ENCODE results near the gene TRAF2.

Gene TRAF2

DNA sequence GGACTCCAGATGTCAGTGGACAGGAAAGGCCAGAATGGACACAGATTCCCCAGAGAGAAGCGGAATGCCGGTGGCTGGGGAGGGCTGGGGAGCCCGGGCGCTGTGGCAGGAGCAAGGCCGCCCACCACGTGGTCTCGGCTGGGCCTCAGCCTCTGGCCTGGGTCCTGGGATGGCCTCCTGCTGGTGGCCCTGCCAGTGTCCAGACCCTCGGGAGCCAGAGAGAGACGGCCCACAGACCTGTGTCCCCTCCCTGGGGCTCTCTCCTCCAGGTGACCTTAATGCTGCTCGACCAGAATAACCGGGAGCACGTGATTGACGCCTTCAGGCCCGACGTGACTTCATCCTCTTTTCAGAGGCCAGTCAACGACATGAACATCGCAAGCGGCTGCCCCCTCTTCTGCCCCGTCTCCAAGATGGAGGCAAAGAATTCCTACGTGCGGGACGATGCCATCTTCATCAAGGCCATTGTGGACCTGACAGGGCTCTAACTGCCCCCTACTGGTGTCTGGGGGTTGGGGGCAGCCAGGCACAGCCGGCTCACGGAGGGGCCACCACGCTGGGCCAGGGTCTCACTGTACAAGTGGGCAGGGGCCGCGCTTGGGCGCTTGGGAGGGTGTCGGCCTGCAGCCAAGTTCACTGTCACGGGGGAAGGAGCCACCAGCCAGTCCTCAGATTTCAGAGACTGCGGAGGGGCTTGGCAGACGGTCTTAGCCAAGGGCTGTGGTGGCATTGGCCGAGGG lies 39.3 kb downstream of the TRAF2 start:
- no peak overlapping the region for H3K27ac ChIP-seq (ENCODE audit: low read length)
- peaks cover 13 to 33% of the 10 kb centered on the region in 2 donors for H3K36me3 ChIP-seq (ENCODE audit: control insufficient read depth in 1 of 2, insufficient read depth in 2 of 2, low read length in 2 of 2)

DNA sequence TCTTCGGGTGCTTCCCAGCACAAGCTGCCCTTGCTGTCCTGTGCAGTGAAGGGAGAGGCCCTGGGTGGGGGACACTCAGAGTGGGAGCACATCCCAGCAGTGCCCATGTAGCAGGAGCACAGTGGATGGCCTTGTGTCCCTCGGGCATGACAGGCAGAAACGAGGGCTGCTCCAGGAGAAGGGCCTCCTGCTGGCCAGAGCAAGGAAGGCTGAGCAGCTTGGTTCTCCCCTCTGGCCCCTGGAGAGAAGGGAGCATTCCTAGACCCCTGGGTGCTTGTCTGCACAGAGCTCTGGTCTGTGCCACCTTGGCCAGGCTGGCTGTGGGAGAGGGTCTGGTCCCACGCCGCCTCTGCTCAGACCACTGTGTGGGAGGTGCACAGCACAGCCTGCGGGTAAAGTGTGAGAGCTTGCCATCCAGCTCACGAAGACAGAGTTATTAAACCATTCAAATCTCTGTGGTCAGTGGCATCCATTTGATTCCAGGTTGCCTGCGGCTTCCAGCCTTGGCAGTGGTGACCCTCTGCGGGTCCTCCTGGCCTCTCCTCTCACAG lies 39.9 kb downstream of the TRAF2 start:
- Histone ChIP-seq H3K27ac (ENCODE audit: low read length) (no peak overlapping the region), H3K36me3 (ENCODE audit: control insufficient read depth in 1 of 2, insufficient read depth in 2 of 2, low read length in 2 of 2) (peaks cover 10 to 27% of the 10 kb centered on the region in 2 donors), H3K4me1 (ENCODE audit: control insufficient read depth in 1 of 2, insufficient read depth in 2 of 2, low read length in 2 of 2) (peaks cover 0 to 5% of the 10 kb centered on the region in 2 donors), H3K9me3 (ENCODE audit: control insufficient read depth in 1 of 2, low read length in 2 of 2) (no peaks in the 10 kb centered on the region), H3K27me3 (ENCODE audit: low read depth, low read length) (no peaks in the 10 kb centered on the region), H3K4me3 (ENCODE audit: low read depth in 1 of 2, low read length in 2 of 2) (no peak overlapping the region)

More for the DNA sequence above, 39.3 kb downstream of the TRAF2 start:
- Histone ChIP-seq H3K4me3 (ENCODE audit: low read depth in 1 of 2, low read length in 2 of 2) (no peak overlapping the region), H3K4me1 (ENCODE audit: control insufficient read depth in 1 of 2, insufficient read depth in 2 of 2, low read length in 2 of 2) (peaks cover 0 to 5% of the 10 kb centered on the region in 2 donors), H3K27me3 (ENCODE audit: low read depth, low read length) (no peaks in the 10 kb centered on the region), H3K9me3 (ENCODE audit: control insufficient read depth in 1 of 2, low read length in 2 of 2) (no peaks in the 10 kb centered on the region)

- H3K9me3 ChIP-seq (ENCODE audit: control insufficient read depth in 1 of 2, low read length in 2 of 2): no peaks in the 10 kb centered on the region
- no peak overlapping the region for H3K27ac ChIP-seq (ENCODE audit: low read length)
- H3K27me3 ChIP-seq (ENCODE audit: low read depth, low read length): no peaks in the 10 kb centered on the region
- H3K36me3 ChIP-seq (ENCODE audit: control insufficient read depth in 1 of 2, insufficient read depth in 2 of 2, low read length in 2 of 2): peaks cover 10 to 26% of the 10 kb centered on the region in 2 donors
- H3K4me3 ChIP-seq (ENCODE audit: low read depth in 1 of 2, low read length in 2 of 2): no peak overlapping the region
- peaks cover 0 to 5% of the 10 kb centered on the region in 2 donors for H3K4me1 ChIP-seq (ENCODE audit: control insufficient read depth in 1 of 2, insufficient read depth in 2 of 2, low read length in 2 of 2)
Observed at GRCh38 chr9:136926749-136927148, 40.4 kb downstream of the TRAF2 start.

- Histone ChIP-seq H3K4me1 (ENCODE audit: control insufficient read depth in 1 of 2, insufficient read depth in 2 of 2, low read length in 2 of 2) (no peaks in the 10 kb centered on the region), H3K36me3 (ENCODE audit: control insufficient read depth in 1 of 2, insufficient read depth in 2 of 2, low read length in 2 of 2) (peaks cover 10 to 26% of the 10 kb centered on the region in 2 donors), H3K27me3 (ENCODE audit: low read depth, low read length) (no peaks in the 10 kb centered on the region), H3K27ac (ENCODE audit: low read length) (no peak overlapping the region), H3K9me3 (ENCODE audit: control insufficient read depth in 1 of 2, low read length in 2 of 2) (no peaks in the 10 kb centered on the region), H3K4me3 (ENCODE audit: low read depth in 1 of 2, low read length in 2 of 2) (no peak overlapping the region)
Observed at GRCh38 chr9:136927343-136928271, 41.3 kb downstream of the TRAF2 start.

DNA sequence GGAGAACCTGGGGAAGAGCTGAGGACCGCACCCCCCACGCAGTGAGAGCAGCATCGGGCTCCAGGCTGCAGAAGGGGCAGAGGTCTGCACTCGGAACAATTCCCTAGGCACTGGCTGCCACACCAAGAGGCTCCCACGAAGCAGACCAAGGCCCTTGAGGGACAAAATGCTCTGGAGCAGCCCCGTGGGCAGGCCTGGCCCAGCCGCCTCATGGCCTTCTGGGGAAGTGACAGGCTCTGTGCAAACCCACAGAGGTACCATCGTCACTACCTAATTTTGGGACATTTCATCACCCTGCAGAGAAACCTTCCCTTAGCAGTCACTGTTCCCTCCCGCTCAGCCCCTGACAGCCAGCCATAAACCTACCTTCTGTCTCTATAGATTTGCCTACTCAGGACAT lies 42.3 kb downstream of the TRAF2 start:
- peaks cover 10 to 26% of the 10 kb centered on the region in 2 donors for H3K36me3 ChIP-seq (ENCODE audit: control insufficient read depth in 1 of 2, insufficient read depth in 2 of 2, low read length in 2 of 2)
- H3K4me3 ChIP-seq (ENCODE audit: low read depth in 1 of 2, low read length in 2 of 2): no peak overlapping the region
- H3K27ac ChIP-seq (ENCODE audit: low read length): no peak overlapping the region
- no peaks in the 10 kb centered on the region for H3K9me3 ChIP-seq (ENCODE audit: control insufficient read depth in 1 of 2, low read length in 2 of 2)
- no peaks in the 10 kb centered on the region for H3K27me3 ChIP-seq (ENCODE audit: low read depth, low read length)
- no peaks in the 10 kb centered on the region for H3K4me1 ChIP-seq (ENCODE audit: control insufficient read depth in 1 of 2, insufficient read depth in 2 of 2, low read length in 2 of 2)

- H3K36me3 ChIP-seq (ENCODE audit: control insufficient read depth in 1 of 2, insufficient read depth in 2 of 2, low read length in 2 of 2): peaks cover 10 to 15% of the 10 kb centered on the region in 2 donors
- H3K27ac ChIP-seq (ENCODE audit: low read length): no peak overlapping the region
- H3K4me1 ChIP-seq (ENCODE audit: control insufficient read depth in 1 of 2, insufficient read depth in 2 of 2, low read length in 2 of 2): no peaks in the 10 kb centered on the region
- H3K4me3 ChIP-seq (ENCODE audit: low read depth in 1 of 2, low read length in 2 of 2): no peak overlapping the region
- no peaks in the 10 kb centered on the region for H3K27me3 ChIP-seq (ENCODE audit: low read depth, low read length)
- H3K9me3 ChIP-seq (ENCODE audit: control insufficient read depth in 1 of 2, low read length in 2 of 2): no peaks in the 10 kb centered on the region
Observed at GRCh38 chr9:136930014-136930413, 43.7 kb downstream of the TRAF2 start.

DNA sequence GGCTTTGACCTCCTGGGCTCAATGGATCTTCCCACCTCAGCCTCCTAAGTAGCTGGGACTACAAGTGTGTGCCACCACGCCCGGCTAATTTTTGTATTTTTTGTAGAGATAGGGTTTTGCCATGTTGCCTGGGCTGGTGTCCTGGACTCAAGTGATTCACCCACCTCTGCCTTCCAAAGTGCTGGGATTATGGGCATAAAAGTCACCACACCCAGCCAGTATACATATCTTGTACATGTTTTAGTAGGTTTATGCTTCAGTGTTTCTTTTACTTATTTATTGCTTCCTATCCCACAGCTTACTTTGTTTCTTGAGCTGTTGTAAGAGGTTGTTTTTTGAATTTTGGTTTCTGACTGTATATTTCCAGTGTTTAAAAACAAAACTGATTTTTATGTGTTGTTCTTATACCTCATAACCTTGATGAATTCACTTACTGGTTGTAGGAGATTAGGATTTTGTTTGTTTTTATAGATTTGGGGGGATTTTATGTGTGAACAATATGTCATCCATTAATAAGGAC lies 45.4 kb downstream of the TRAF2 start:
- no peaks in the 10 kb centered on the region for H3K9me3 ChIP-seq (ENCODE audit: control insufficient read depth in 1 of 2, low read length in 2 of 2)
- H3K27ac ChIP-seq (ENCODE audit: low read length): no peak overlapping the region
- H3K4me3 ChIP-seq (ENCODE audit: low read depth in 1 of 2, low read length in 2 of 2): no peak overlapping the region
- peaks cover 2 to 3% of the 10 kb centered on the region in 2 donors for H3K36me3 ChIP-seq (ENCODE audit: control insufficient read depth in 1 of 2, insufficient read depth in 2 of 2, low read length in 2 of 2)
- H3K4me1 ChIP-seq (ENCODE audit: control insufficient read depth in 1 of 2, insufficient read depth in 2 of 2, low read length in 2 of 2): no peaks in the 10 kb centered on the region
- H3K27me3 ChIP-seq (ENCODE audit: low read depth, low read length): no peaks in the 10 kb centered on the region

GRCh38 chr9:136934277-136934676 lies 48.0 kb downstream of the TRAF2 start:
- Histone ChIP-seq H3K27ac (ENCODE audit: low read length) (no peak overlapping the region), H3K36me3 (ENCODE audit: control insufficient read depth in 1 of 2, insufficient read depth in 2 of 2, low read length in 2 of 2) (peaks cover 0 to 10% of the 10 kb centered on the region in 2 donors), H3K4me3 (ENCODE audit: low read depth in 1 of 2, low read length in 2 of 2) (no peak overlapping the region), H3K27me3 (ENCODE audit: low read depth, low read length) (no peaks in the 10 kb centered on the region), H3K9me3 (ENCODE audit: control insufficient read depth in 1 of 2, low read length in 2 of 2) (no peaks in the 10 kb centered on the region), H3K4me1 (ENCODE audit: control insufficient read depth in 1 of 2, insufficient read depth in 2 of 2, low read length in 2 of 2) (no peaks in the 10 kb centered on the region)

DNA sequence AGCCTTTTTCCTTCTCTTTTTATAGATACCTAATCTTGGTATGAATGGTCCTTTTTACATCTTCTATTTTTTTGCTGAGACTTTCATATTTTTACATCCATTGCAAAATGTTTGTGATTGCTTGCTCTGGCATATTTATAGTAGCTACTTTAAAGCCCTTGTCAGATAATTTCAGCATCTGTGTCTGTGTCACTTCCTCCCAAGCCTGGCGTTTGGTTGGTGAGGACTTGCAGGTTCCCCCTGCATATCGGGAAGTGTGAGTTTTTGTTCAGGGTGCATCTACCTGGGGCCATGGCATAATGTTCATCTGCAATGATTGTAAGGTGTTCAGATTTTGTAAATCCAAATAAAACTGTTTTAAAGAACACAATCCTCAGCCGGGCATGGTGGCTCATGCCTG lies 49.3 kb downstream of the TRAF2 start:
- Histone ChIP-seq H3K36me3 (ENCODE audit: control insufficient read depth in 1 of 2, insufficient read depth in 2 of 2, low read length in 2 of 2) (peaks cover 6 to 24% of the 10 kb centered on the region in 2 donors), H3K27me3 (ENCODE audit: low read depth, low read length) (no peaks in the 10 kb centered on the region), H3K27ac (ENCODE audit: low read length) (no peak overlapping the region), H3K4me1 (ENCODE audit: control insufficient read depth in 1 of 2, insufficient read depth in 2 of 2, low read length in 2 of 2) (no peaks in the 10 kb centered on the region), H3K9me3 (ENCODE audit: control insufficient read depth in 1 of 2, low read length in 2 of 2) (no peaks in the 10 kb centered on the region), H3K4me3 (ENCODE audit: low read depth in 1 of 2, low read length in 2 of 2) (no peak overlapping the region)

DNA sequence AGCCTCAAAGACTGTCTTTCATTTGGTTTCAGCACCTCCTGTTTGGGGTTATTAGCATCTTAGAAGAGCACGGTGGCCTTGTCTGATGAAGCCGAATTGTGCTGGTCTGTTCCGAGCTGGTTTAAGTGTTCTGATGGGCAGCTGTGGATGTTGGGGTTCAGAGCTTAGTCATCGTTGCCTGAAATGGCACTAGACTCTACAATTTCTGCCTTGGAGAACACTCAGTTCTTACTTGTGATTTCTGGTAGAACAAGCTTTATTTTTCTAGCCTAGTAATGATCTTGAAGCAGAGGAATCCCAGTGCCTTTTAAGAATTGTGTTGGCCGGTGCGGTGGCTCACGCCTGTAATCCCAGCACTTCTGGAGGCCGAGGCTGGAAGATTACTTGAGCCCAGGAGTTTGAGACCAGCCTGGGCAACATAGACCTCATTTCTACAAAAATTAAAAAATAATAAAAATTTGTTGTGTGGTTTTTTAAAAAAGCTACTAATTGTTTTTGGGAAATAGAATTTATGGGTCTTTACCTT lies 50.4 kb downstream of the TRAF2 start:
- no peaks in the 10 kb centered on the region for H3K27me3 ChIP-seq (ENCODE audit: low read depth, low read length)
- no peaks in the 10 kb centered on the region for H3K4me1 ChIP-seq (ENCODE audit: control insufficient read depth in 1 of 2, insufficient read depth in 2 of 2, low read length in 2 of 2)
- peaks cover 10 to 34% of the 10 kb centered on the region in 2 donors for H3K36me3 ChIP-seq (ENCODE audit: control insufficient read depth in 1 of 2, insufficient read depth in 2 of 2, low read length in 2 of 2)
- no peak overlapping the region for H3K27ac ChIP-seq (ENCODE audit: low read length)
- H3K4me3 ChIP-seq (ENCODE audit: low read depth in 1 of 2, low read length in 2 of 2): no peak overlapping the region
- H3K9me3 ChIP-seq (ENCODE audit: control insufficient read depth in 1 of 2, low read length in 2 of 2): no peaks in the 10 kb centered on the region

Data from muscle layer of duodenum (tissue), 2 donors.